Neural progenitor cell (in vitro differentiated cells): ENCODE results near the gene AOX1. TPM values are rescaled to one million over a fixed set of nuclear protein-coding genes. Genes with fewer than 3 reads are reported as not detected.
"Not testable (repeated sequence)": the region's sequence is repeated elsewhere in the genome, so short reads cannot be mapped to it uniquely, and the experiment has no call there.

Experiments used
- DNase-seq: peaks from one replicate; pipeline ENCODE4 v3.0.0-alpha.2; 2016; ENCODE audit warnings: low spot score
- H2AFZ ChIP-seq: fragments of 200-600 bp; sonication (generic); replicated peaks from 2 replicates; pipeline ENCODE4 v1.6.1; 2016; ENCODE audit warnings: antibody characterized with exemption
- H3F3A ChIP-seq: fragments of 200-600 bp; sonication (generic); 2 replicates; pipeline ENCODE4 v1.6.1; 2016; ENCODE audit warnings: antibody characterized with exemption, low read depth
- H3K27ac ChIP-seq: fragments of 200-600 bp; sonication (generic); 2 replicates; pipeline ENCODE4 v1.5.1; 2016; ENCODE audit warnings: mild to moderate bottlenecking
- H3K27me3 ChIP-seq: fragments of 200-600 bp; sonication (generic); 2 replicates; pipeline ENCODE4 v1.6.1; 2016; ENCODE audit warnings: mild to moderate bottlenecking, moderate library complexity
- H3K36me3 ChIP-seq: fragments of 200-600 bp; sonication (generic); 2 replicates; pipeline ENCODE4 v1.5.1; 2016
- H3K4me1 ChIP-seq: fragments of 200-600 bp; sonication (generic); 2 replicates; pipeline ENCODE4 v1.6.1; 2016; ENCODE audit warnings: mixed run types
- H3K4me2 ChIP-seq: fragments of 200-600 bp; sonication (generic); 2 replicates; pipeline ENCODE4 v1.6.1; 2016
- H3K4me3 ChIP-seq: fragments of 200-600 bp; sonication (generic); 2 replicates; pipeline ENCODE4 v1.5.1; 2016
- H3K79me2 ChIP-seq: fragments of 200-600 bp; sonication (generic); 2 replicates; pipeline ENCODE4 v1.6.1; 2016; ENCODE audit warnings: low read depth
- H3K9ac ChIP-seq: fragments of 200-600 bp; sonication (generic); 2 replicates; pipeline ENCODE4 v1.6.1; 2016
- H3K9me3 ChIP-seq: fragments of 200-600 bp; sonication (generic); 2 replicates; pipeline ENCODE4 v1.5.1; 2016; ENCODE audit warnings: low read depth
- H4K20me1 ChIP-seq: fragments of 200-600 bp; sonication (generic); 2 replicates; pipeline ENCODE4 v1.6.1; 2016; ENCODE audit warnings: low read depth
- H3K27ac Mint-ChIP-seq: 3 replicates; pipeline ENCODE4 v1.8.0; 2021; ENCODE audit warnings: mixed read lengths
- H3K27me3 Mint-ChIP-seq: 2 replicates; pipeline ENCODE4 v1.8.0; 2022; ENCODE audit warnings: low read depth, mild to moderate bottlenecking, inconsistent platforms, moderate library complexity, mixed read lengths; ENCODE audit not compliant: insufficient read depth
- H3K36me3 Mint-ChIP-seq: 3 replicates; pipeline ENCODE4 v1.8.0; 2021; ENCODE audit warnings: mixed read lengths
- H3K4me1 Mint-ChIP-seq: 3 replicates; pipeline ENCODE4 v1.8.0; 2021; ENCODE audit warnings: mixed read lengths
- H3K4me3 Mint-ChIP-seq: 3 replicates; pipeline ENCODE4 v1.8.0; 2021; ENCODE audit warnings: mild to moderate bottlenecking, moderate library complexity, mixed read lengths
- H3K9me3 Mint-ChIP-seq: 3 replicates; pipeline ENCODE4 v1.8.0; 2020; ENCODE audit warnings: mixed read lengths
- EZH2 ChIP-seq: fragments of 200-600 bp; sonication (generic); IDR thresholded peaks from 2 replicates; pipeline ENCODE4 v1.6.1; 2017; ENCODE audit warnings: antibody characterized with exemption, mild to moderate bottlenecking, moderate library complexity
- EZH2phosphoT487 ChIP-seq: fragments of 200-600 bp; sonication (generic); IDR thresholded peaks from 2 replicates; pipeline ENCODE4 v1.6.1; 2017; ENCODE audit warnings: antibody characterized with exemption
- total RNA-seq: library from RNA; depleted of rRNA; stranded (reverse); fragments of >200 nt; gene quantifications from 2 replicates; pipeline ENCODE4 v1.2.3, GENCODE V29; 2015; ENCODE audit warnings: low replicate concordance
- TF ChIP-seq, protein P1 (sequence below): fragments of 200-600 bp; sonication (generic); IDR thresholded peaks from 2 replicates; pipeline ENCODE4 v1.5.1; 2017; ENCODE audit warnings: antibody characterized with exemption, mild to moderate bottlenecking

Gene AOX1
- total RNA-seq, 1 donor from 2014 or later: 6.2 TPM

DNA sequence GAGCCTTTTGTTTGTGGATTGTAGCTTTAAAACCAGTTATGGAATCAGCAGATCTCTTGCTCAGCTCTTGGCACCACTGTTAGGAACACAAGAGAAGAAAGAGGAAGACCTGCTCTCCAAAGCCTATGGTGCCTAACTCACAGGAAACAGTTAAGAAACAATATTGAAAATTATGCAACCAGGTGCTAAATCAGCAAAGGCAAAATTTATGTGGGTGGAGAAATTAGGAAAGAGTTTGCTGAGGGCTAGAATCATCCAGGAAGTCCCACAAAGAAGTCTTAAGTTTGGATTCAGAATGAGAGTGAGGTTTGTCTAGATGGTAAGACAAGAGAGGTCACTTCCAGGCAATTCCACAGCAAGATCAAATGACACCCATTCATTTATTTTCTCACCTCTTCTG lies 49.4 kb downstream of the AOX1 start:
- peaks cover 9% of the 10 kb centered on the region for H3K4me1 Mint-ChIP-seq
- H3K27ac ChIP-seq: no peak overlapping the region
- H3K27me3 Mint-ChIP-seq: peaks cover 5% of the 10 kb centered on the region
- no peaks in the 10 kb centered on the region for H3K27me3 ChIP-seq
- TF ChIP-seq EZH2phosphoT487 (no peak), EZH2 (no peak)
- TF ChIP-seq, protein P1, sequence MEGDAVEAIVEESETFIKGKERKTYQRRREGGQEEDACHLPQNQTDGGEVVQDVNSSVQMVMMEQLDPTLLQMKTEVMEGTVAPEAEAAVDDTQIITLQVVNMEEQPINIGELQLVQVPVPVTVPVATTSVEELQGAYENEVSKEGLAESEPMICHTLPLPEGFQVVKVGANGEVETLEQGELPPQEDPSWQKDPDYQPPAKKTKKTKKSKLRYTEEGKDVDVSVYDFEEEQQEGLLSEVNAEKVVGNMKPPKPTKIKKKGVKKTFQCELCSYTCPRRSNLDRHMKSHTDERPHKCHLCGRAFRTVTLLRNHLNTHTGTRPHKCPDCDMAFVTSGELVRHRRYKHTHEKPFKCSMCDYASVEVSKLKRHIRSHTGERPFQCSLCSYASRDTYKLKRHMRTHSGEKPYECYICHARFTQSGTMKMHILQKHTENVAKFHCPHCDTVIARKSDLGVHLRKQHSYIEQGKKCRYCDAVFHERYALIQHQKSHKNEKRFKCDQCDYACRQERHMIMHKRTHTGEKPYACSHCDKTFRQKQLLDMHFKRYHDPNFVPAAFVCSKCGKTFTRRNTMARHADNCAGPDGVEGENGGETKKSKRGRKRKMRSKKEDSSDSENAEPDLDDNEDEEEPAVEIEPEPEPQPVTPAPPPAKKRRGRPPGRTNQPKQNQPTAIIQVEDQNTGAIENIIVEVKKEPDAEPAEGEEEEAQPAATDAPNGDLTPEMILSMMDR: no peak
- peaks cover 8% of the 10 kb centered on the region for H3K4me1 ChIP-seq
- H3K79me2 ChIP-seq: no peaks in the 10 kb centered on the region
- no peak overlapping the region for H3K9ac ChIP-seq
- DNase-seq: no peak
- H2AFZ ChIP-seq: peak overlapping the region; percentile 5
- H3K4me3 ChIP-seq: no peak overlapping the region
- no peaks in the 10 kb centered on the region for H3K36me3 ChIP-seq
- no peaks in the 10 kb centered on the region for H3K36me3 Mint-ChIP-seq
- no peaks in the 10 kb centered on the region for H3K9me3 ChIP-seq
- H3K9me3 Mint-ChIP-seq: peaks cover 7% of the 10 kb centered on the region
- H4K20me1 ChIP-seq: no peaks in the 10 kb centered on the region
- H3K4me2 ChIP-seq: no peak overlapping the region
- no peak overlapping the region for H3K27ac Mint-ChIP-seq
- H3K4me3 Mint-ChIP-seq: no peak overlapping the region
- H3F3A ChIP-seq: peaks cover 7% of the 10 kb centered on the region

DNA sequence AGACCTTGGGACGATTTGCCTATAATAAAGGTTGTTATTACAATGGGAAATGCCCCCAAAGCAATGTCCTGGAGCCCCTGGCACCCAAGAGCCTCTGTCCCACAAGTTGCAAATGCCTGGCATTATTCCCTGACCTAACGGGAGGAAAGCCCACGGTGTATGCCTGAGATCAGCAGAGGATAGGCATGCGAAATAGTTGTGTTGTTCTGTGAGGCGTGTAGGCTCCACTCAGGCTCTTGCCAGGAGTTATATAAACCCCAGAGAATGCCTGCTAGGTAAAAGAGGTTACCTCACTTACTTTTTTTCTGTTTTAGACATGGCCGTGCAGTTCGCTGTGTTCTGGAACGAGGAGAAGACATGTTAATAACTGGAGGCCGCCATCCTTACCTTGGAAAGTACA lies 52.1 kb downstream of the AOX1 start:
- no peaks in the 10 kb centered on the region for H3K36me3 ChIP-seq
- Mint-ChIP-seq H3K27me3 (peaks cover 3% of the 10 kb centered on the region), H3K27ac (no peak overlapping the region), H3K4me3 (no peak overlapping the region), H3K36me3 (no peaks in the 10 kb centered on the region), H3K4me1 (no peaks in the 10 kb centered on the region), H3K9me3 (peaks cover 7% of the 10 kb centered on the region)
- H2AFZ ChIP-seq: no peak overlapping the region
- no peak overlapping the region for H3K4me3 ChIP-seq
- no peaks in the 10 kb centered on the region for H3K9me3 ChIP-seq
- H3K4me1 ChIP-seq: no peaks in the 10 kb centered on the region
- H3K27ac ChIP-seq: no peak overlapping the region
- no peaks in the 10 kb centered on the region for H3K79me2 ChIP-seq
- peaks cover 7% of the 10 kb centered on the region for H3F3A ChIP-seq
- H3K27me3 ChIP-seq: no peaks in the 10 kb centered on the region
- H3K4me2 ChIP-seq: no peak overlapping the region
- H4K20me1 ChIP-seq: no peaks in the 10 kb centered on the region
- DNase-seq: no peak
- no peak overlapping the region for H3K9ac ChIP-seq
- TF ChIP-seq EZH2phosphoT487 (no peak), EZH2 (no peak)
- TF ChIP-seq, protein P1: no peak

DNA sequence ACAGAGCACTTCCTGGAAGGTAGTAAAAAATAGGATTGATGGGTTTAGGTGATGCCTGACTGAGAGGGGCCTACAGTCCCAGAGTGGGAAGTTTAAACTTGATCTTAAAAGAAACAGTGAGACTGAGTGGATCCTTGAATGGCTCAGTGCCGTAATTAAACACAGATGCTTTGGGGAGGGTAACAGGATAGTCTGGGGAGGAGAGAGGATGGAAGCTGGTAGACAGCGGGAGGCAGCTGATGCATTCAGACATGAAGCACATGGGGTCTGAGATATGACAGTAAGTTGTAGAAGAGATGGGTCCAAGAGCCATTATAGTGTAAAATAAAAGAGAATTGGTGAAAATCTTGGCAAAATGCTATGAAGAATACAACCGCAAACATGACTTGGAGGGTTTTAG lies 54.4 kb downstream of the AOX1 start:
- Histone ChIP-seq H3K4me2 (no peak overlapping the region), H3K27me3 (no peaks in the 10 kb centered on the region), H2AFZ (no peak overlapping the region), H4K20me1 (no peaks in the 10 kb centered on the region), H3K27ac (no peak overlapping the region), H3K9ac (no peak overlapping the region), H3K9me3 (no peaks in the 10 kb centered on the region), H3K79me2 (no peaks in the 10 kb centered on the region), H3K4me1 (peaks cover 4% of the 10 kb centered on the region), H3K36me3 (no peaks in the 10 kb centered on the region), H3F3A (peaks cover 7% of the 10 kb centered on the region), H3K4me3 (no peak overlapping the region)
- Mint-ChIP-seq H3K27ac (no peak overlapping the region), H3K36me3 (no peaks in the 10 kb centered on the region), H3K9me3 (no peaks in the 10 kb centered on the region), H3K4me1 (no peaks in the 10 kb centered on the region), H3K27me3 (no peaks in the 10 kb centered on the region), H3K4me3 (no peak overlapping the region)
- TF ChIP-seq EZH2phosphoT487 (no peak), EZH2 (no peak)
- TF ChIP-seq, protein P1: no peak
- no peak for DNase-seq

DNA sequence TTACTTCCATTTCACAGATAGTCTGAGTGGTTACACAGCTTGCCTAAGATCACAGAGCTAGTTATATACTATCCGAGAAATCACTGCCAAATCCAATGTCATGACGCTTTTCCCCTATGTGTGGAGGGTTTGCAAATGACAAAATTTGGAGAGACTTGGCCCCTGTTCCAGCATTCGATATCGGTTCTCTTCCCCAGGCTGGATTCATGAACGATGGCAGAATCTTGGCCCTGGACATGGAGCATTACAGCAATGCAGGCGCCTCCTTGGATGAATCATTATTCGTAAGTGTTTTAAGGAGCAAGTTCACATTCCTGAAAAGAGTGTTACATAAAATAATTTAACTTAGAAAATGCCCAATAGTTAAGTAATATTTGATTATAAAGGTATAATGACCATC lies 55.1 kb downstream of the AOX1 start:
- Mint-ChIP-seq H3K27ac (no peak overlapping the region), H3K4me1 (no peaks in the 10 kb centered on the region), H3K36me3 (no peaks in the 10 kb centered on the region), H3K4me3 (no peak overlapping the region), H3K27me3 (no peaks in the 10 kb centered on the region), H3K9me3 (no peaks in the 10 kb centered on the region)
- no peaks in the 10 kb centered on the region for H3K27me3 ChIP-seq
- no peaks in the 10 kb centered on the region for H3K36me3 ChIP-seq
- no peak for DNase-seq
- H3F3A ChIP-seq: peaks cover 7% of the 10 kb centered on the region
- H3K4me3 ChIP-seq: no peak overlapping the region
- no peak for TF ChIP-seq EZH2phosphoT487
- TF ChIP-seq EZH2: no peak
- TF ChIP-seq, protein P1: no peak
- no peaks in the 10 kb centered on the region for H4K20me1 ChIP-seq
- no peaks in the 10 kb centered on the region for H3K79me2 ChIP-seq
- peaks cover 4% of the 10 kb centered on the region for H3K4me1 ChIP-seq
- H3K9me3 ChIP-seq: no peaks in the 10 kb centered on the region
- H3K9ac ChIP-seq: no peak overlapping the region
- no peak overlapping the region for H3K4me2 ChIP-seq
- H3K27ac ChIP-seq: no peak overlapping the region
- no peak overlapping the region for H2AFZ ChIP-seq

DNA sequence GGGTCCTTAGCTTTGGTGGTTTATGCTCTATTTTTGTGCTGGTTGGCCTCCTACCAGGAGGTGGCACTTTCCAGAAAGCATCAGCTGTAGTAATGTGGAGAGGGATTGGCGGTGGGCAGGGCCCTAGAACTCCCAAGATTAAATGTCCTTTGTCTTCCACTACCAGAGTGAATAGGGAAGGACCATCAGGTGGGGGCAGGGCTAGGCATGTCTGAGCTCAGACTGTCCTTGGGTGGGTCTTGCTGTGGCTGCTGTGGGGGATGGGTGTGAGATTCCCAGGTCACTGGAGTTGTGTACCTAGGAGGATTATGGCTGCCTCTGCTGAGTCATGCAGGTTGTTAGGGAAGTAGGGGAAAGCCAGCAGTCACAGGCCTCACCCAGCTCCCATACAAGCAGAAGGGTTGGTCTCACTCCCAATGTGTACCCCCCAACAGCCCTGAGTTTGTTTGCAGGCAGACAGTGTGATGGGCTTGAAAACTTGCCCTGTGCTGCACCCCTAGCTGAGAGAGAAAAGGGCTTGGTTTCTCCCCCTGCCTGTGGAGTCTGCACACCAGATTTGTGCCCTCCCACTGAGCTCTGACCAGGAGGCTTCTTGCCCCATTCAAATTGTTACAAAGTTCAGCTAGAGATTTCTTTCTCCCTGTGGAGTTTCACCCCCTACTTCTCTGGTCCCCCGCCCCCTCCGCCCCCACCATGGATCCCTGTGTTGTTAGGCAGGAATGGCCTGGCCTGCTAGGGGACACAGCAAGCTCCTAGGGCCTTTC lies 62.9 kb downstream of the AOX1 start:
- not testable (repeated sequence) for H3K9ac ChIP-seq, H3K79me2 ChIP-seq, H3K36me3 ChIP-seq, H3K27ac ChIP-seq, H3K9me3 ChIP-seq, H3K27me3 Mint-ChIP-seq, H3K4me3 ChIP-seq, DNase-seq, H3K36me3 Mint-ChIP-seq, H4K20me1 ChIP-seq, H3K4me2 ChIP-seq, H3K9me3 Mint-ChIP-seq, H3K27ac Mint-ChIP-seq, H3F3A ChIP-seq, H3K27me3 ChIP-seq, H3K4me1 Mint-ChIP-seq, H3K4me3 Mint-ChIP-seq
- peaks cover 20% of the 10 kb centered on the region for H3K4me1 ChIP-seq
- H2AFZ ChIP-seq: peak overlapping the region; percentile 87
